Neural progenitor cell (in vitro differentiated cells): ENCODE results near the gene RABGGTA. TPM values are rescaled to one million over a fixed set of nuclear protein-coding genes. Genes with fewer than 3 reads are reported as not detected.

Source experiments
- DNase-seq: peaks from one replicate; pipeline ENCODE4 v3.0.0-alpha.2; 2016; ENCODE audit warnings: low spot score
- H2AFZ ChIP-seq: fragments of 200-600 bp; sonication (generic); replicated peaks from 2 replicates; pipeline ENCODE4 v1.6.1; 2016; ENCODE audit warnings: antibody characterized with exemption
- H3F3A ChIP-seq: fragments of 200-600 bp; sonication (generic); 2 replicates; pipeline ENCODE4 v1.6.1; 2016; ENCODE audit warnings: antibody characterized with exemption, low read depth
- H3K27ac ChIP-seq: fragments of 200-600 bp; sonication (generic); 2 replicates; pipeline ENCODE4 v1.5.1; 2016; ENCODE audit warnings: mild to moderate bottlenecking
- H3K27me3 ChIP-seq: fragments of 200-600 bp; sonication (generic); 2 replicates; pipeline ENCODE4 v1.6.1; 2016; ENCODE audit warnings: mild to moderate bottlenecking, moderate library complexity
- H3K36me3 ChIP-seq: fragments of 200-600 bp; sonication (generic); 2 replicates; pipeline ENCODE4 v1.5.1; 2016
- H3K4me1 ChIP-seq: fragments of 200-600 bp; sonication (generic); 2 replicates; pipeline ENCODE4 v1.6.1; 2016; ENCODE audit warnings: mixed run types
- H3K4me2 ChIP-seq: fragments of 200-600 bp; sonication (generic); 2 replicates; pipeline ENCODE4 v1.6.1; 2016
- H3K4me3 ChIP-seq: fragments of 200-600 bp; sonication (generic); 2 replicates; pipeline ENCODE4 v1.5.1; 2016
- H3K79me2 ChIP-seq: fragments of 200-600 bp; sonication (generic); 2 replicates; pipeline ENCODE4 v1.6.1; 2016; ENCODE audit warnings: low read depth
- H3K9ac ChIP-seq: fragments of 200-600 bp; sonication (generic); 2 replicates; pipeline ENCODE4 v1.6.1; 2016
- H3K9me3 ChIP-seq: fragments of 200-600 bp; sonication (generic); 2 replicates; pipeline ENCODE4 v1.5.1; 2016; ENCODE audit warnings: low read depth
- H4K20me1 ChIP-seq: fragments of 200-600 bp; sonication (generic); 2 replicates; pipeline ENCODE4 v1.6.1; 2016; ENCODE audit warnings: low read depth
- H3K27ac Mint-ChIP-seq: 3 replicates; pipeline ENCODE4 v1.8.0; 2021; ENCODE audit warnings: mixed read lengths
- H3K27me3 Mint-ChIP-seq: 2 replicates; pipeline ENCODE4 v1.8.0; 2022; ENCODE audit warnings: low read depth, mild to moderate bottlenecking, inconsistent platforms, moderate library complexity, mixed read lengths; ENCODE audit not compliant: insufficient read depth
- H3K36me3 Mint-ChIP-seq: 3 replicates; pipeline ENCODE4 v1.8.0; 2021; ENCODE audit warnings: mixed read lengths
- H3K4me1 Mint-ChIP-seq: 3 replicates; pipeline ENCODE4 v1.8.0; 2021; ENCODE audit warnings: mixed read lengths
- H3K4me3 Mint-ChIP-seq: 3 replicates; pipeline ENCODE4 v1.8.0; 2021; ENCODE audit warnings: mild to moderate bottlenecking, moderate library complexity, mixed read lengths
- H3K9me3 Mint-ChIP-seq: 3 replicates; pipeline ENCODE4 v1.8.0; 2020; ENCODE audit warnings: mixed read lengths
- CTCF ChIP-seq: fragments of 200-600 bp; sonication (generic); IDR thresholded peaks from 2 replicates; pipeline ENCODE4 v1.5.1; 2017; ENCODE audit warnings: antibody characterized with exemption, mild to moderate bottlenecking
- EZH2 ChIP-seq: fragments of 200-600 bp; sonication (generic); IDR thresholded peaks from 2 replicates; pipeline ENCODE4 v1.6.1; 2017; ENCODE audit warnings: antibody characterized with exemption, mild to moderate bottlenecking, moderate library complexity
- EZH2phosphoT487 ChIP-seq: fragments of 200-600 bp; sonication (generic); IDR thresholded peaks from 2 replicates; pipeline ENCODE4 v1.6.1; 2017; ENCODE audit warnings: antibody characterized with exemption
- total RNA-seq: library from RNA; depleted of rRNA; stranded (reverse); fragments of >200 nt; gene quantifications from 2 replicates; pipeline ENCODE4 v1.2.3, GENCODE V29; 2015; ENCODE audit warnings: low replicate concordance

Gene RABGGTA
- total RNA-seq, 1 donor from 2014 or later = 7.1 TPM

GRCh38 chr14:24313913-24314312, 42.5 kb upstream of the RABGGTA start:
- Mint-ChIP-seq H3K36me3 (peaks cover 2% of the 10 kb centered on the region), H3K4me1 (no peaks in the 10 kb centered on the region), H3K9me3 (no peaks in the 10 kb centered on the region), H3K27ac (peak overlapping the region; percentile 13), H3K4me3 (no peak overlapping the region), H3K27me3 (peaks cover 7% of the 10 kb centered on the region)
- Histone ChIP-seq H3K4me1 (no peaks in the 10 kb centered on the region), H3K4me2 (no peak overlapping the region), H3K4me3 (no peak overlapping the region), H3K36me3 (no peaks in the 10 kb centered on the region), H2AFZ (no peak overlapping the region), H4K20me1 (no peaks in the 10 kb centered on the region), H3K9me3 (no peaks in the 10 kb centered on the region), H3K79me2 (no peaks in the 10 kb centered on the region), H3K27me3 (peaks cover 21% of the 10 kb centered on the region), H3K9ac (no peak overlapping the region), H3F3A (no peaks in the 10 kb centered on the region), H3K27ac (no peak overlapping the region)
- TF ChIP-seq CTCF (no peak), EZH2phosphoT487 (no peak), EZH2 (no peak)
- DNase-seq = no peak

- DNase-seq = no peak
- Mint-ChIP-seq H3K27ac (no peak overlapping the region), H3K27me3 (peaks cover 12% of the 10 kb centered on the region), H3K36me3 (peaks cover 2% of the 10 kb centered on the region), H3K4me1 (peaks cover 2% of the 10 kb centered on the region), H3K4me3 (no peak overlapping the region), H3K9me3 (no peaks in the 10 kb centered on the region)
- Histone ChIP-seq H3K4me3 (no peak overlapping the region), H3K9ac (no peak overlapping the region), H3K79me2 (no peaks in the 10 kb centered on the region), H3K9me3 (no peaks in the 10 kb centered on the region), H3K27me3 (peaks cover 12% of the 10 kb centered on the region), H4K20me1 (no peaks in the 10 kb centered on the region), H2AFZ (no peak overlapping the region), H3K36me3 (no peaks in the 10 kb centered on the region), H3K27ac (no peak overlapping the region), H3K4me1 (no peaks in the 10 kb centered on the region), H3K4me2 (no peak overlapping the region), H3F3A (no peaks in the 10 kb centered on the region)
- no peak for TF ChIP-seq EZH2
- no peak for TF ChIP-seq EZH2phosphoT487
- TF ChIP-seq CTCF = no peak
Measured at GRCh38 chr14:24312736-24313507, 41.5 kb upstream of the RABGGTA start.

- Histone ChIP-seq H3K27ac (no peak overlapping the region), H3K9me3 (no peaks in the 10 kb centered on the region), H3K27me3 (peaks cover 3% of the 10 kb centered on the region), H3K79me2 (no peaks in the 10 kb centered on the region), H3K4me2 (no peak overlapping the region), H3K4me1 (no peaks in the 10 kb centered on the region), H3K4me3 (no peak overlapping the region), H3K36me3 (no peaks in the 10 kb centered on the region), H4K20me1 (no peaks in the 10 kb centered on the region), H2AFZ (no peak overlapping the region), H3F3A (no peaks in the 10 kb centered on the region), H3K9ac (no peak overlapping the region)
- TF ChIP-seq CTCF (no peak), EZH2 (no peak), EZH2phosphoT487 (no peak)
- H3K27me3 Mint-ChIP-seq = peaks cover 12% of the 10 kb centered on the region
- H3K9me3 Mint-ChIP-seq = no peaks in the 10 kb centered on the region
- H3K36me3 Mint-ChIP-seq = peaks cover 2% of the 10 kb centered on the region
- H3K4me3 Mint-ChIP-seq = peak overlapping the region; percentile 41
- no peak for DNase-seq
- H3K27ac Mint-ChIP-seq = no peak overlapping the region
- H3K4me1 Mint-ChIP-seq = peaks cover 5% of the 10 kb centered on the region
Measured at GRCh38 chr14:24311837-24312615, 40.6 kb upstream of the RABGGTA start.
